Peyer's patch (tissue), 4 donors: ENCODE results near the gene CHRM4. TPM values are rescaled to one million over a fixed set of nuclear protein-coding genes. Genes with fewer than 3 reads are reported as not detected.

Experiments used
- DNase-seq, 3 donors: peaks; one replicate each; pipeline ENCODE4 v3.0.0-alpha.2; 2017 to 2019
- H3K27ac ChIP-seq, 4 donors: fragments of 200-600 bp; sonication (generic); one replicate each; pipeline ENCODE4 v1.5.1; 2016 to 2019
- H3K27me3 ChIP-seq, 2 donors: fragments of 200-600 bp; sonication (generic); one replicate each; pipeline ENCODE4 v1.5.1; 2019
- H3K36me3 ChIP-seq, 3 donors: fragments of 200-600 bp; sonication (generic); one replicate each; pipeline ENCODE4 v1.5.1; 2016 to 2019
- H3K4me1 ChIP-seq, 4 donors: fragments of 200-600 bp; sonication (generic); one replicate each; pipeline ENCODE4 v1.5.1; 2016 to 2019
- H3K4me3 ChIP-seq, 4 donors: fragments of 200-600 bp; sonication (generic); 1 replicate in 3 of 4; 2 replicates in 1 of 4; pipeline ENCODE4 v1.5.1; 2016 to 2019; ENCODE audit warnings: mild to moderate bottlenecking in 1 of 4
- H3K9me3 ChIP-seq, 4 donors: fragments of 200-600 bp; sonication (generic); one replicate each; pipeline ENCODE4 v1.5.1; 2016 to 2019; ENCODE audit warnings: mild to moderate bottlenecking in 1 of 4
- POLR2A ChIP-seq, 2 donors: fragments of 450-650 bp; IDR thresholded peaks; one replicate each; pipeline ENCODE4 v1.5.1; 2017; ENCODE audit warnings: antibody characterized with exemption in 2 of 2, mild to moderate bottlenecking in 2 of 2, moderate library complexity in 2 of 2
- total RNA-seq, 4 donors: library from RNA; depleted of rRNA; stranded (reverse); fragments of >200 nt; gene quantifications; one replicate each; pipeline ENCODE4 v1.1.0, GENCODE V29; 2016
- TF ChIP-seq, protein P1 (sequence below), 6 experiments: fragments of 450-650 bp in 4 of 6; fragments of 200-600 bp in 2 of 6; sonication (generic) in 1 of 6; IDR thresholded peaks; one replicate each; pipeline ENCODE4 v1.5.1; 2017 to 2019; ENCODE audit warnings: antibody characterized with exemption in 6 of 6, mild to moderate bottlenecking in 3 of 6, moderate library complexity in 1 of 6

CHRM4 gene
- total RNA-seq, 4 donors from 2014 or later = 11.5 to 16.5 (median 13.0) TPM

- Histone ChIP-seq H3K4me3 (no peak overlapping the region), H3K36me3 (peaks cover 0 to 47% (median 0%) of the 10 kb centered on the region in 3 donors), H3K27me3 (no peaks in the 10 kb centered on the region), H3K4me1 (peaks cover 0 to 23% (median 9%) of the 10 kb centered on the region in 4 donors), H3K9me3 (no peaks in the 10 kb centered on the region), H3K27ac (no peak overlapping the region)
- DNase-seq = no peak
- TF ChIP-seq, protein P1, sequence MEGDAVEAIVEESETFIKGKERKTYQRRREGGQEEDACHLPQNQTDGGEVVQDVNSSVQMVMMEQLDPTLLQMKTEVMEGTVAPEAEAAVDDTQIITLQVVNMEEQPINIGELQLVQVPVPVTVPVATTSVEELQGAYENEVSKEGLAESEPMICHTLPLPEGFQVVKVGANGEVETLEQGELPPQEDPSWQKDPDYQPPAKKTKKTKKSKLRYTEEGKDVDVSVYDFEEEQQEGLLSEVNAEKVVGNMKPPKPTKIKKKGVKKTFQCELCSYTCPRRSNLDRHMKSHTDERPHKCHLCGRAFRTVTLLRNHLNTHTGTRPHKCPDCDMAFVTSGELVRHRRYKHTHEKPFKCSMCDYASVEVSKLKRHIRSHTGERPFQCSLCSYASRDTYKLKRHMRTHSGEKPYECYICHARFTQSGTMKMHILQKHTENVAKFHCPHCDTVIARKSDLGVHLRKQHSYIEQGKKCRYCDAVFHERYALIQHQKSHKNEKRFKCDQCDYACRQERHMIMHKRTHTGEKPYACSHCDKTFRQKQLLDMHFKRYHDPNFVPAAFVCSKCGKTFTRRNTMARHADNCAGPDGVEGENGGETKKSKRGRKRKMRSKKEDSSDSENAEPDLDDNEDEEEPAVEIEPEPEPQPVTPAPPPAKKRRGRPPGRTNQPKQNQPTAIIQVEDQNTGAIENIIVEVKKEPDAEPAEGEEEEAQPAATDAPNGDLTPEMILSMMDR (IDR thresholded peaks at IDR 0.05) = no peak
- TF ChIP-seq POLR2A (IDR thresholded peaks at IDR 0.05) = no peak
Measured at GRCh38 chr11:46377831-46378230, 13.7 kb downstream of the CHRM4 start.

GRCh38 chr11:46377290-46377689, 14.3 kb downstream of the CHRM4 start:
- TF ChIP-seq, protein P1 (IDR thresholded peaks at IDR 0.05) = no peak
- TF ChIP-seq POLR2A (IDR thresholded peaks at IDR 0.05) = no peak
- DNase-seq = no peak
- Histone ChIP-seq H3K27ac (no peak overlapping the region), H3K9me3 (no peaks in the 10 kb centered on the region), H3K4me3 (no peak overlapping the region), H3K4me1 (peaks cover 0 to 18% (median 6%) of the 10 kb centered on the region in 4 donors), H3K36me3 (peaks cover 0 to 52% (median 0%) of the 10 kb centered on the region in 3 donors), H3K27me3 (no peaks in the 10 kb centered on the region)

GRCh38 chr11:46376258-46377050, 15.1 kb downstream of the CHRM4 start:
- peaks cover 0 to 10% (median 0%) of the 10 kb centered on the region in 4 donors for H3K4me1 ChIP-seq
- no peak overlapping the region for H3K27ac ChIP-seq
- H3K36me3 ChIP-seq = peaks cover 0 to 61% (median 0%) of the 10 kb centered on the region in 3 donors
- TF ChIP-seq POLR2A (IDR thresholded peaks at IDR 0.05) = no peak
- TF ChIP-seq, protein P1 (IDR thresholded peaks at IDR 0.05) = no peak
- H3K4me3 ChIP-seq = no peak overlapping the region
- no peak for DNase-seq
- H3K27me3 ChIP-seq = no peaks in the 10 kb centered on the region
- no peaks in the 10 kb centered on the region for H3K9me3 ChIP-seq

GRCh38 chr11:46375392-46376101, 16.0 kb downstream of the CHRM4 start:
- H3K36me3 ChIP-seq = peaks cover 0 to 64% (median 0%) of the 10 kb centered on the region in 3 donors
- H3K27me3 ChIP-seq = no peaks in the 10 kb centered on the region
- no peak for DNase-seq
- TF ChIP-seq, protein P1 (IDR thresholded peaks at IDR 0.05) = no peak
- TF ChIP-seq POLR2A (IDR thresholded peaks at IDR 0.05) = no peak
- peaks cover 0 to 10% (median 0%) of the 10 kb centered on the region in 4 donors for H3K4me1 ChIP-seq
- no peak overlapping the region for H3K4me3 ChIP-seq
- H3K27ac ChIP-seq = no peak overlapping the region
- no peaks in the 10 kb centered on the region for H3K9me3 ChIP-seq

GRCh38 chr11:46374815-46375214, 16.8 kb downstream of the CHRM4 start:
- Histone ChIP-seq H3K27me3 (no peaks in the 10 kb centered on the region), H3K9me3 (no peaks in the 10 kb centered on the region), H3K36me3 (peaks cover 0 to 71% (median 0%) of the 10 kb centered on the region in 3 donors), H3K27ac (no peak overlapping the region), H3K4me1 (peaks cover 0 to 5% (median 0%) of the 10 kb centered on the region in 4 donors), H3K4me3 (no peak overlapping the region)
- no peak for TF ChIP-seq POLR2A (IDR thresholded peaks at IDR 0.05)
- TF ChIP-seq, protein P1 (IDR thresholded peaks at IDR 0.05) = no peak
- DNase-seq = no peak
